ENCODE measurements around the gene KCNH4. TPM values are rescaled to one million over a fixed set of nuclear protein-coding genes. Genes with fewer than 3 reads are reported as not detected.

KCNH4 gene
- total and polyA plus RNA-seq, 9 of the 15 experiments (the other 6 are each of a cell fraction or from before 2014, with no cell fraction given) = 0.10 to 1.8 (median 0.50) TPM

- no peak for TF ChIP-seq CHAMP1 (IDR thresholded peaks at IDR 0.05)
- peak; percentile 68 for TF ChIP-seq ZBTB40 (IDR thresholded peaks at IDR 0.05)
- no peak for TF ChIP-seq ZBTB40 (CRISPR knock-in tag; IDR thresholded peaks at IDR 0.05)
- TF ChIP-seq SREBF1 (IDR thresholded peaks at IDR 0.05; ENCODE audit: borderline replicate concordance, low read depth, low read length) = no peak
- TF ChIP-seq USF2 (CRISPR knock-in tag; IDR thresholded peaks at IDR 0.05) = no peak
- no peak for TF ChIP-seq ZBED1 (IDR thresholded peaks at IDR 0.05)
- no peak for TF ChIP-seq ZNF583 (CRISPR knock-in tag; IDR thresholded peaks at IDR 0.05)
- TF ChIP-seq, protein P1, sequence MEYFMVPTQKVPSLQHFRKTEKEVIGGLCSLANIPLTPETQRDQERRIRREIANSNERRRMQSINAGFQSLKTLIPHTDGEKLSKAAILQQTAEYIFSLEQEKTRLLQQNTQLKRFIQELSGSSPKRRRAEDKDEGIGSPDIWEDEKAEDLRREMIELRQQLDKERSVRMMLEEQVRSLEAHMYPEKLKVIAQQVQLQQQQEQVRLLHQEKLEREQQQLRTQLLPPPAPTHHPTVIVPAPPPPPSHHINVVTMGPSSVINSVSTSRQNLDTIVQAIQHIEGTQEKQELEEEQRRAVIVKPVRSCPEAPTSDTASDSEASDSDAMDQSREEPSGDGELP (CRISPR knock-in tag; IDR thresholded peaks at IDR 0.05; ENCODE audit: borderline replicate concordance) = peak; percentile 60
- no peak for TF ChIP-seq RFX7 (CRISPR knock-in tag; IDR thresholded peaks at IDR 0.05)
Measured at GRCh38 chr17:42135664-42136653, 45.0 kb downstream of the KCNH4 start (continued).

All from K562 (cell line).